ENCODE measurements around the gene FGF16.
"Not testable (repeated sequence)": the region's sequence is repeated elsewhere in the genome, so short reads cannot be mapped to it uniquely, and the experiment has no call there.

Gene FGF16

DNA sequence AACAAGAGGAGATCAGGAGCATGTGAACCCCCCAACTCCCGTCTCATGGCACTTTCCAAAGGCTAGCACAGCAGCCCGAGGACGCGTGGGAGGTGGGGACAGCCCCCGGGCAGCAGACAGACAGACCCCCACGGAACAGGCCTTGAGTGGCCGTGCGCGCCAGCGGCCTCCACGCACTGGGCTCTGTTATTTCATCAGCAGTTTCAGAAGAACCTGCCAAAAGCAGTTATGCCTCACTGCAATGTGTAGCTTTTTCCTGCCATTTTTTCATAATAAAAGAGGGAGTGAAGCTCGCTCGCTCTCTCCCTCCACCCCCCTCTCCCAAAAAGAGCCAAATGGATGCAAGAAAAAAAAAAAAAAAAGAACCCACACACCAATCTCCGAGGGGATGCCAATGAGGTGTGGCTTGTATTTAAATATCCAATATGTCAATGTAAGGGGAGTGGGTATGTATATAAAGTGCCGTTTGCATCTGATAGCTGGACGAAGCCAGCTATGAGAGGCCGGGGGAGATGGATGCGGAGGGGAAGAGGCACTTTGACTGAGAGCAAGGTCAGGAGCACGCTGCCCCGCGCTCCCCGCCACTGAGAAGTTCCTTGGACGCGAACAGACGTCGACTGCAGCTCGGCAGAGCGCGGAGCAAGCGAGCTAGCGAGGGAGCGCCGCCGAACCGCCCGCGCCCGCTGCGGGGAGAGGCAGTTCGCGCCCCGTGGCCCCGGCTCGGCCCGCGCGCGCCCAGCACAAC, at the start of gene FGF16:
Gene FGF16 (plus strand): TSS at position 482 of the 745 bp plus-strand sequence. CDS start 286 bp downstream, outside the sequence.
- DNase-seq = no peak

DNA sequence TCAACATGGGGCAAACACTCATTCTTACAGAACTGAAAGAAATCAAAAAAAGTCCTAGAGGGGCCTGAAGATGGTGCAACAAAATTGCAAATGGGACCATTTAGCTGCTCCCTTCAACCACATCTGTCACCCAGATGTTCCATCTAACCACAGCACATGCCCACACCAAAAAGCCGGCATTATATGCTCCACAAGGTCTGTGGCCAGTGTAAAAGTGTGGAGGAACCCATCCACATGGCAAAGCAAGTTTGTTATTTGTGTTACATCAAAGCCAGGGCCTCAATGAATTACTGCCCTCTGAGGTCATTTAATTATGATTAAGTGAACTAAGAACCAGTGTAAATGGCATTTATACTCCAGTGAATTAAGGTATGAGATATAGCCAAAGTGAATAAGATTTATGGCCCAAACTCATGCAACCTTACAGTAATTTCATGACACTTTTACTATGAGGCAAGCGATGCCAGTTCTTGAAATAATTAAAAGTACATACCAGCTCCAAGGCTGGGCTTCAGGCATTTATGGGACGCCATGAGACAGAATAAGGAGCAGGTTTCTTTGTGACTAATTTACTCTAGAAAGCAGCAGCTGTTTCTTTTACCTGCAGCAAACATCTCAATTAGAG, 48.7 kb upstream of the FGF16 start:
- DNase-seq = no peak

DNA sequence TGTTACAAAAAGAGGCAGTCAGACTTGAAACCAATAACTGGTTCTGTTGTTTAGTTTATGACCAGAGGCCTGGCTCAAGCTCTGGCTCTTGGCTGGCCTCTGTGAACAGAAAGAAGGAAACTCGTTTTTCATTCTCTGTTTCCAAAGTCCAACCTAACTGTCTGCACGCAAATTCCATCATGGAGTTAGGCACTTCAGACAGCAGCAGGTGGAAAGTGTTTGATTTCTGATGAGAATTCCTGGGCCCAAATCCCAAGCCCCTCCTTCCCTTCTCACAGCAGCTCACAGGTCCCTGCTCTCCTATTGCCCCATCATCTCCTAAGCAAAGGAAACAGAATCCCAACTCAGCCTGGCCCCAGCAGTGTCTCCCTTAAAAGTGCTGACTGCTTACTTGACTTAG, 42.8 kb upstream of the FGF16 start:
- no peak for DNase-seq

DNA sequence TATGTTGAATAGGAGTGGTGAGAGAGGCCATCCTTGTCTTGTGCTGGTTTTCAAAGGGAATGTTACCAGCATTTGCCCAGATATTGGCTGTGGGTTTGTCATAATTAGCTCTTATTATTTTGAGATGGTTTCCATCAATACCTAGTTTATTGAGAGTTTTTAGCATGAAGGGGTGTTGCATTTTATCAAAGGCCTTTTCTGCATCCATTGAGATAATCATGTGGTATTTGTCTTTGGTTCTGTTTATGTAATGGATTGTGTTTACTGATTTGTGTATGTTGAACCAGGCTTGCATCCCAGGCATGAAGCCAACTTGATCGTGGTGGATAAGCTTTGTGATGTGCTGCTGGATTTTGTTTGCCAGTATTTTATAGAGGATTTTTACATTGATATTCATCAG, 39.4 kb upstream of the FGF16 start:
- not testable (repeated sequence) for DNase-seq

DNA sequence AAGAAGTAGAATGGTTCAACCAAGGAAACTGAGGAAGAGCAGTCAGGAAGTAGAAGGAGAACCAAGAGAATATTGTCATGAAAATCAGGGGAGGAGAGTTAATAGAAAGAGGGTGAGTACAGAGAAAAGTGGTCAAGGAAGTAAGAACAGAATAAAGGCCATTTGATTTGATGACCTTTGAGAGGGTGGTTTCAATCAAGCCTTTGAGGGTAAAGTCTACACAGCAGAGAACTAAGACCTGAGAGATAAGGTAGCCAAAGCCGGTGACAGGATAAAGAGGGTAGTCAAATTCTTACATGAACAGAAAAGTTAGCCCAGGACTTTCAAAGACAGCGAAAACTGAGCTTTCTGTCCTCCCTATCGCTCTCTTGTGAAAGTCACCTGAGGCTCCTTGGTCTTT, 34.6 kb upstream of the FGF16 start:
- DNase-seq = no peak

DNA sequence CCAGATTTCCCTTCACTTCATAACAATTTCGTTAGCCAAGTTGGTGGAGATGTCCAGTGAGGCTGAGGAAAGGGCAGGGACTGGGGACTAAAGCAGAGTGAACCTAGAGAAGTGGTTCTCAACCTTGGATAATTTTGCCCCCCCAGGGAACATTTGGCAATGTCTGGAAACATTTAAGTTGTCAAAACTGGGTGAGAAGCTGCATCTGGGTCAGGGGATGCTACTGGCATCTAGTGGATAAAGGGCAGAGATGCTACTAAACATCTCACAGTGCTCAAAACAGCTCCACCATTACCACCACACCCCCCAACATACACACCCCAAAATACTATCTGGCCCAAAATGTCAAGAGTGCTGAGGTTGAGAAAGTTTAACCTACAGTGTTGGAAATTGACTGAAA, 32.0 kb upstream of the FGF16 start:
- no peak for DNase-seq

DNA sequence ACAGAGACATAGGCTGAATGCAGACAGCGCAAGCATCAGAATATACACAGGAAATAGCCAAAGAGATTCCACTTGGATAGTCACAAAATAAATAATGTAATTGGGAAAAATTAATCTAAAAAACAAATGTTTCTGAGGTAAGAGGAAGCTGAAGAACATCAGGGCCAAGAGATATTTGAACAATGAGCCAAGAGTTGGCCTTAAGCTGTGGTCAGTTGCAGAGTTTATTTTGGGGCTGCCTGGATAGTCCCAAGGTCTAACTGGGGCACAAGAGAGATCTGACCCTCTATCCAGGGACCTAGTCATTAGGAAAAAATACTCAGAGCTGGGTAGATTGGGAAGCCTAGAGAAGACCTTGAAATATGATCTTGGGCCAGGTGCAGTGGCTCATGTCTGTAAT, 31.3 kb upstream of the FGF16 start:
- no peak for DNase-seq

DNA sequence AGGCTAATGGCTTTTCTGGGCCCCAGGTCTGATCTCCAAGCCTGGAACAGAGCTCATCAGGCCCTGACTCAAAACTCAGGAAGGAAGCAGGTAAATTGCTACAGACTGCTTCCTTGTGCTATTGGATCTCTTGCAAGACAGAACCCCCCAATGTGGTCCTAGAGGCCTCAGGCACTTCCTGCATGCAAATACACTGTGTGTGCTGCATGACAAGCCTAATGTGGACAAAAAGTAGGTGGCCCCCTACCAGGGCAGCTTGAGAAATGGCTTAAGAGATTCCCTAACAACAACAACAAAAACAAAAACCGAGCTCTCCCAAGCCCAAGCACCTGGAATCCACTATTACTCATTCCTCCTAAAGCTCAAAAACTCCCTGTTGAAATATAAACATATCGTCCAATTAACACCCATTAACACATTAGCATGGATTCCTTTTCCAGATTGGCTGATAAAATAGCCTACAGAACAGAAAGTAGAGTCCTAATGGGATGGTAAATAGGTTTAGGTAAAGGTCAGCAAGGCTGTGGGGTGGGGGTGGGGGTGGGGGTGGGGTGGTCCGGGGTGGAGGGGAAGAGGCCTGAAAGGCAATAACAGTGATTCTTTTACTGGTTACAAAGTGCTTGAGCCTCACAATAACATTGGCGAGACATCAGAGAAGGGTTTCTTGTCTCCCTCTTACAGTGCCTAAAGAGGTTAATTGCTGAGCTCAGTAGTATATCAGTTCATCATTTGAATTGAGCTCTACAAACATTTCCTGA, 24.1 kb upstream of the FGF16 start:
- DNase-seq = no peak

DNA sequence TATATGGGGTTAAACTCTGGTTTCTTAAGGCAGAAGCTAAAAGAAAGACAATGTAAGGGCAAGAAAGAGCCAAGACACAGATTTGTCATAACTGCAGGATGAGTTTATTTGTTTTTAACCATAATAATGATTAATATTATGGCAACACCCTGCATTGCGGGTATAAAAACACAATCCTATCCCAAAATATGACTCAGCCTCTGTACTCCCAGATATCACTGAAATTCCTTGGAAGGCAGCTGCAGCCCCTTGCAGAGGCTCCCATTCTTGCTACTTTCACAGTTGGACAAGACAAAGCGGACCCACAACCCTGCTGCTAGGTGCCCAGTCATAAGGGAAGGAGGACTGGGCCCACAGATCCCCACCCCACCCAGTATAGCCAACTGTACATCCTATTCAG, 20.4 kb upstream of the FGF16 start:
- no peak for DNase-seq

DNA sequence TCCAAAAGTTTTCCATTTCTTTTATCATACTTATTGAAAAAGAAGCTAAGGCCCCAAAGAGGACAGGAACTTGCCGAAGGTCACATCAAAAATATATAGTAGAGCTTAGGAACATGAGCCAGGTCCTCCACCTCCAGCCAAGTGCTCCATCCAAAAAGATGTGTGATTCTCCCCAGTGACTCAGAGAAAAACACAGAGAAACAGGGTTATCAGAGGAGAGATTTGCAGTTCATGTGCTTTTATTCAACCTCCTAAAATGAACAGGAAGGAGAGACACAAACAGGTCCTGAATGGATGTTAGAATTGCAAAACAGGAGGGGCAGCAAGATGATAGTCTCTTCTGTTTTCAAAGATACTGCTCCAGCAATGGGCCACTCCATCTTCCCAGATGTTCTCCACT, 19.6 kb upstream of the FGF16 start:
- DNase-seq = no peak

DNA sequence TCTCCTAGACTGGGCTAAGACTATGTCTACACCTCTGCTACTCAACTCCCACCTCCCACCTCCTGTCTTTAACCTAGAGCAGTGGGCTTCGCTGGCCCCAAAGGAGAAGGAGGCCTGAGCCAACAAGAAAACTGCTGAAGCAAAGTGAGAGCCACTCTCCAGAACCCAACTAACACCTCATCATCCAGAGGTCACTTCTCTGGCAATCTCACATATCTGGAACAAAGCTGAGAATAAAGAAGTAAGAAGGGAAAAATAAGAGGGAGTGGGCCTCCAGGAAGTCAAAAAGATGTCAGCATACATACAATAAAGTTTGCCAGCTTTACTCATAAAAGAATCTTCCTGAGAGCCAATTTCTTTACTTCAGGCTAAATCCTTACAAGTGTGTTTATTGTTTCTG, 18.6 kb upstream of the FGF16 start:
- no peak for DNase-seq

DNA sequence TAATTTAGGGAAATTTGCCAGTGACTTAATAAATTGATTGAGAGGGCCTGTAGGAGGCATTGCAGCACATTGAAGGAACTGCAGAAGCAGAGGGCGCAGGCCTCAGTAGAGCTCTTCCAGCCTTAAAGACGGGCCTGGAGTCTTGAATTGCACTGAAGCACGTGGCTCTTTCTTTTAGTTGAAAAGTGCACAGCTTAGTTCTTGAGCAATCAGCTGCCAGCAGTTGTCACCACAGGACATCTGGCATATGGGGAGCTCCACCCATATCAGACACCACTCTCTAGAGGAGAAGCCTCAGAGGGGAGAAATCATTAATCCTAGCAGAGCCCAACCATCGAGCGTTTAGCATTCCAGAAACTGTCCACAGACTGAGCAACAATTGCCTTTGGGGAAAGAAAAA, 16.0 kb upstream of the FGF16 start:
- DNase-seq = no peak

DNA sequence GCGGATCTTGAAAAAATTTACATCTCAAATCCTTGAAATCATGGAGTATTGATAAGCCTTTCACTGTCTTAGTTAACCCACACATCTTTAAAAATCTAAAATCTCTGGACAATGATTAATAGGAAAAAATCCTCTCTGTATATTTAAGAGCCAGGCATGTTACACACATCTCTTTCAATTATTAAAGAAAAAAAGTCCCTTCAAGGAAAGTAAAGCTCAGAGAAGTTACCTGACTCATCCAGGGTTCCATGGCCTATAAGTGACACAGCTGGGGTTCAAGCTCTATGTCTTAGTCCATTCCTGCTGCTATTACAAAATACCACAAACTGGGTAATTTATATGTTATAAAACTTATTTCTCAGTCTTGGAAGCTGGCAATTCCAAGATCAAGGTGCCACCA, 14.2 kb upstream of the FGF16 start:
- DNase-seq = no peak

DNA sequence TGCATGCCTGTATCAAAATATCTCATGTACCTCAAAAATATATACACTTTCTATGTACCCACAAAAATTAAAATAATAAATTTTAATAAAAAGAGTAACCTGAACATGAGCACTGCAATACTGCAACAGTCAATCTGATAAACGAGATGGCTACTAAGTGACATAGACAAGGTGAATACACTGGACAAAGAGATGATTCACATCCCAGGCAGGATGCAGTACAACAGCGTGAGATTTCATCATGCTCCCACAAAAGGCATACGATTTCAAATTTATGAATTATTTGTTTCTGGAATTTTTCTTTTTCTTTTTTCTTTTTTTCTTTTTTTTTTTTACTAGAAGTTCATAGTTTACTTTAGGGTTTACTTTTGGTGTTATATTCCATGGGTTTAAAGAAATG, 12.2 kb upstream of the FGF16 start:
- no peak for DNase-seq

DNA sequence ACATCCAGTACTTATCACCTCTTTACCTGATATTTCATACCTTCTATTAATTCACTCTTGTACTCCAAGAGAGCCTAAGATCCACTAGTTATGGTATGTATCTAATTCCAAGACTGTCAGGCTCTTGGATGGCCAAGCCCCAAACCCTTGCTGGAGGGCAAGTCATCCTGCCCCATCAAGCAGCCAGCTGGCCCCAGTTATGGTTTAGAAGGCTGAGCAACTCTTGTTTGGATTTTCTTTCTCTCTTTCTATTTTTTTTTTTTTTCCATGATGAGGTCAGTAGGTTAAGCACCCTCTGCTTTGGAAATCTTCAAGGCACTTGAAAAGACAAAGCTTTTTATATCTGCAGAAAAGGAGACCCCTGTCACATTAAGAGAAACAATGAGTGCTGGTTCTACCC, 10.9 kb upstream of the FGF16 start:
- no peak for DNase-seq

DNA sequence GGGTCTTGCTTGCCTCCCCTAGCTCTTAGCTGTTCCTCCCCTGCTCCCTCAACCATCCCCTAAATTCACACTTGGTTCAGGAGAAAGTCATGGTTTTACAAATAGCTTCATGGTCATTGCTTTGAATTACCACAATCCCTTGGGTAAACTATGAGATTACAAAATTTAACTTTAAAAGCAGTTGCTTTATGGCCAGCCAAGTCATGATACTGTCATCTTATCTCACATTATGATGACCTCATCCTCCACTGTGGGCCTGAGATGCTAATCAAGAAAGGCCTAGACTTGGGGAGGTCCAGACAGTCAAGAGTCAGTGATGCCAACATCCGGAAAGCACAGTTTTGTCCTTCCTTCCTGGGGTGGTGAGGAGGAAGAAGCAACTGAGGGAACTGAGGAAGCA, 10.5 kb upstream of the FGF16 start:
- DNase-seq = no peak

DNA sequence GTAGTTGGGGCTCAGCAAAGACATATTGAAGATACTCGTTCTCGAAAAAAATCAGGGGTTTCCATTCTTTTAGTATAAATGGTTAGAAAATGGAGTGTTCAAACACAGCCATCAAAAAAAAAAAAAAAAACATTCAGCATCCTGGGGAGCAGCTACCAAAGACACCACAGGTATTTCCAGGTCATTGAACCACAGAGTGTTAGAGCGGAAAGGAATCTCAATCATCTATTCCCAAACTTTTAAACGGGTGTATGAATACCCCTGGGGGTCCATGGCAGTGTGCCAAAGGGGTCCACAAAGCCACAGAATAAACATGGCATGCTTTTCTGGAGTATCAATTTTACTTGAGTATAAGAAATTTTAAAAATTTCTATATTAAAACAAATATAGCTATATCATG, 6.9 kb upstream of the FGF16 start:
- no peak for DNase-seq

DNA sequence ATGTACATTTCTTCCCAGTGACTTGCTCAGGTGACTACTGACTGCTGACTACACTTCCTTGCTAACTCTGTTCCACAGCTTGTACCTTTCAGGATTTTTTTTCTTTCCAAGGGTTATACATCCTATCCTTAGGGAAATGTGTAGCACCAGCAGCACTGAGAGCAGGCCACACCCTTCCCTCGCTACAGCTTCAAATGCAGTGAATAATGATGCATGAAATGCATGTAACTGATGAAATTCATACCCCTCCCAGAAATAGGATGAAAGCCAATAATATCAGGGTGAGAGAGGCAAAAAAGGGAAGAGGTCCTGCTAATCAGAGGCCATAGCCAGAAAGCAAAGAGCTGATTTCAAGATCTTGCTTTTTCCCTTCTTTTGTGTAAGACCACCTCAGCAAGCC, 6.2 kb upstream of the FGF16 start:
- no peak for DNase-seq

DNA sequence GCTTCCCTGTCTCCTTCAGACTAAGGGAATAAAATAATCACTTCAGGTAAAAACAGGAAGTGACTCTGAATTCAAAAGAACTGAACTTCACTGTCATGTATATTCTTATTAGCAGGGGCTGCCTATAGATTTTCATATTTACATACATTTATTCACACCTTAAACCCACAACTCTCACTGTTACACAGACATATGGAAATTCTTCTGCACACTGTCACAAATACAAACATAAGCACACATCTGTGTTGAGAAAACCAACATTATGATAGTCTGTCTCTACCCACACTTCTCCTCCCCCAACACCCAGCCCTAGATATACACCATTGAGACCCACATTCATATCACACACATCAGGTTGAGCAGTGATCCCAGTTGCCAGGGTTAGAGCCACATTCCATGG, 5.7 kb upstream of the FGF16 start:
- DNase-seq = no peak

DNA sequence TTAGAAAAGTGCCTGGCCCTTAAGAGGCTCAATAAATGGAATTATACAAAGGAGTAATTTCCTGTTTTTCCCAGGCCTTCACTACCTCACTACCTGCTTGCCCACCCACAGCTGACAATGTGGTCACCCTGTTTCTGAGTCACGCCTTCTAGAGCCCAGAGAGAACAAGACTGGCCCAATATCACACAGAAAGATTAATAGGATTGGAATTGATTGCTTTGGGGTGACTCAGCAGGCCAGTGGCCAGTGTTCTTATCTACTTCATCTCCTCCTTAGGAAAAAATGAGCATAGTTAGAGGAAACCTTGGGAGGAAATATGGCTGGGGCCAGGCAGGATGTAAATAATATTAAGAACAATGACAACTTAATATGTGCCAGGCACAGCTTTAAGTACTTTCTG, 4.5 kb upstream of the FGF16 start:
- no peak for DNase-seq

DNA sequence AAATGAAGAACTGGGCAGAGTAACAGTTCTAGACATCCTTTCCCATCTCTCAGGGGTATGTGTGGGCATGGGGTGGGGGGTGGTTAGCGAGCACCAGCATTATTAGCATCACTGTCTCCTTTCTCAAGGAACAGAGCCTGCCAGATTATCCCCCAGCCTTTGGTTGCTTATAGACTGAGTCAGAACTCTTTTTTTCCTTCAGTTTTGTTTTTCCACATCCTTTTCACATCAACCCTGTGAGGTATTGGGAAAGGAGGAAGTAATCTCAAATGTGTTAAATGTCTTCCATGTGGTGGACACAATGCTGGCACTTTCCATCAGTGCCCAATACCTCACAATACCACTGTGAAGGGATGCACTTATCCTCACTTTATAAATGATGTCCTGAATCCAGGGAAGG, 3.1 kb upstream of the FGF16 start:
- DNase-seq = no peak

DNA sequence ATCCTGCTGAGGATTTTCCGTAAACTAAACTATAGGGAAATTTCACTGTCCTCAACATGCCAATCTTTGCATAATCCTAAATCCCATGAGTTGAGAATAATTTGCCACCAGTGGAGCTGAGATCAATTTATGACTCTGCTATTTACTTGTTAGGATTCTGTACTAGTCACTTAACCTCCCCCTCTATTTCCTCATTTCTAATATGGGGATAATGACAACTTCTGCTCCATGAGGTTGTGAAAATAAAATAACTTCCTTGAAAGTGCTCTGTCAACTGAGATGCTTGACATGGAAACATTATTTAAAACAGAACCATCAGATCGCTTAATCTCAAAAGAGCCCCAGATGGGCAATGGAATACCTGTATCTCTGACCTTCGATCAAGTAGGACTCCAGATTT, 2.6 kb upstream of the FGF16 start:
- no peak for DNase-seq

DNA sequence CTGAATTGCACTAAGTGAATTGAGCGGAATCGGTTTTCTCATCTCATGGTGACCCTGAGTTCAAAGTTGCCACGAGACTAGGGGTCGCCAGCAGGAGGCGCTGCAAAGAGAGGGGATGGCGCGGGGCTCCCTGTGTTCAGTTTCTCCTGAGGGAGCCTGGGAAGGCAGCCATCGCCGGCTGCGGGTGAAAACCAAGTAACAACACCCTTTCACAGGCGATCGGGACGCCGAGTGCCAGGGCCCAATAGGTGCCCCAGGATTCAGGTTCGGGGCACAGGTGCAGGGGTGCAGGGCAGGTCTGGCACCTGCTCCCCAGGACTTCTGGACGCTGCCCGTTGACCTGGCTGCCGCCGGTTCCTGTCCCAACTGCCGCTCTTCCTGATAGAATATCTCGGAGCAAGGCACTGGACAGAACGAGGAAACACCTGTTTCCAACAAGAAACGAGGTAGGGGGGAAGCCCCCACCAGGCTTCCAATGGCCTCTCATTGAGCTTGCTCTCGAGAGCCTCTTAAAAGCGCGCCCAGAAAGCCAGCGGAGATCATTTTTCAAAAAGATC, 1.1 kb upstream of the FGF16 start:
- no peak for DNase-seq
